Epithelial cell of proximal tubule (primary cell): ENCODE results near the gene C1orf210. TPM values are rescaled to one million over a fixed set of nuclear protein-coding genes. Genes with fewer than 3 reads are reported as not detected.

Source experiments
- DNase-seq: peaks from one replicate; pipeline ENCODE4 v3.0.0-alpha.2; 2011; ENCODE audit warnings: low read depth
- H3K4me3 ChIP-seq: 2 replicates; pipeline ENCODE4 v1.5.1; 2011; ENCODE audit warnings: low read depth, mild to moderate bottlenecking, low read length
- CTCF ChIP-seq: conservative IDR thresholded peaks from 2 replicates; pipeline ENCODE4 v1.5.1; 2012; ENCODE audit warnings: low read depth, mild to moderate bottlenecking, low read length
- total RNA-seq: library from RNA; depleted of rRNA; stranded (reverse); fragments of >200 nt; gene quantifications from 2 replicates; pipeline ENCODE4 v1.2.3, GENCODE V29; 2015

C1orf210 gene
- total RNA-seq, 1 donor from 2014 or later, result 0.29 TPM

- DNase-seq, result no peak
- no peak overlapping the region for H3K4me3 ChIP-seq
- no peak for TF ChIP-seq CTCF
Observed at GRCh38 chr1:43302721-43303470, 17.5 kb upstream of the C1orf210 start.

- no peak for TF ChIP-seq CTCF
- H3K4me3 ChIP-seq, result no peak overlapping the region
- no peak for DNase-seq
Observed at GRCh38 chr1:43302201-43302600, 16.8 kb upstream of the C1orf210 start.

- H3K4me3 ChIP-seq, result no peak within 1 kb of the TSS
- DNase-seq, result no peak
- no peak for TF ChIP-seq CTCF
Observed at GRCh38 chr1:43300378-43301094, 15.2 kb upstream of the C1orf210 start, which contains the start of gene TIE1. TSS of gene TIE1 (plus strand) at chr1:43300982. CDS start at chr1:43301072, 90 bp downstream.

GRCh38 chr1:43299101-43299500, 13.7 kb upstream of the C1orf210 start:
- TF ChIP-seq CTCF, result no peak

GRCh38 chr1:43298055-43298454, 12.7 kb upstream of the C1orf210 start:
- no peak for TF ChIP-seq CTCF
- H3K4me3 ChIP-seq, result no peak overlapping the region
- DNase-seq, result no peak

More at GRCh38 chr1:43299101-43299500, 13.7 kb upstream of the C1orf210 start:
- no peak for DNase-seq
- H3K4me3 ChIP-seq, result no peak overlapping the region

- H3K4me3 ChIP-seq, result no peak overlapping the region
- TF ChIP-seq CTCF, result no peak
- no peak for DNase-seq
Observed at GRCh38 chr1:43296207-43296606, 10.8 kb upstream of the C1orf210 start.
